HG03432 (cell line): ENCODE results near the gene DENR.

ENCODE experiments used
- ATAC-seq: cut with Tn5 transposase; IDR thresholded peaks from one replicate; pipeline ENCODE4 v1.9.1; 2021; ENCODE audit warnings: mild to moderate bottlenecking, moderate library complexity; ENCODE audit not compliant: unreplicated experiment

DENR gene

GRCh38 chr12:122813310-122813713 lies 60.7 kb downstream of the DENR start:
- ATAC-seq: peak; percentile 67

- no peak for ATAC-seq
These were observed 66.7 kb downstream of the DENR start for GRCh38 chr12:122819209-122819785.

GRCh38 chr12:122820138-122820537 lies 67.5 kb downstream of the DENR start:
- no peak for ATAC-seq
